ENCODE results near the gene ZFHX2. TPM values are rescaled to one million over a fixed set of nuclear protein-coding genes. Genes with fewer than 3 reads are reported as not detected.

The ZFHX2 gene
- total RNA-seq, 2 experiments from 2014 or later = 1.2 to 1.4 TPM

DNA sequence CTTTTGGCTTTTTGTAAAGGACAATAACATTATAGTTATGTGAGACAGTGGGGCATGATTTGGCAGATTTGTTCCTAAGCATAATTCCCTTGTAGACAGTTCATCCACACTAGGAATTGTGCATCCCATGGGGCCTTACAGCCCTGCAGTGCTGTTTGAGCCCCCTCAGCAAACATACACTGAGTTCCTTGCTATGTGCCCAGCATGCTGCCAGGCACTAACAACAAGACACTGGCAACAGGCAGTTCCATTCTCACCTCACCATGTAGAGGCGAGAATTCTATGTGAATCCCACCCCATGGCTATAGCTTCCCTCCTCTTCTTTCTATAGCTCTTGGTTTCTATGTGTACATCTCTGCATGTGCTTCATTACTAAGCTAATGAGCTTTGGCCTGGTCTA is 6.4 kb upstream of the ZFHX2 start:
- POLR2A ChIA-PET = interaction anchor here (0.7 kb wide), 1 partner anchor 9 kb away, joined by 3 read pairs; no protein-coding TSS in a partner anchor
- peak overlapping the region; percentile 53 for H3K4me3 Mint-ChIP-seq
- no peaks in the 10 kb centered on the region for H3K9me3 Mint-ChIP-seq
- CTCF ChIA-PET = interaction anchor here (1.1 to 11.3 kb wide), 8 partner anchors 9 to 489 kb away, joined by 3 to 223 read pairs (median 21); partner anchors contain the start of genes AP1G2, NGDN and ZFHX2
- DNase-seq = no peak
- peaks cover 42% of the 10 kb centered on the region for H3K4me1 Mint-ChIP-seq (ENCODE audit: low read depth)
- peaks cover 23% of the 10 kb centered on the region for H3K36me3 Mint-ChIP-seq
- intact Hi-C loops (cut with micrococcal nuclease) = loop anchor here (2.0 to 5.0 kb wide), 3 partner anchors 235 to 271 kb away; partner anchors contain the start of genes HOMEZ and PPP1R3E
- H3K27me3 Mint-ChIP-seq = no peaks in the 10 kb centered on the region
- H3K27ac Mint-ChIP-seq = peak overlapping the region; percentile 79

DNA sequence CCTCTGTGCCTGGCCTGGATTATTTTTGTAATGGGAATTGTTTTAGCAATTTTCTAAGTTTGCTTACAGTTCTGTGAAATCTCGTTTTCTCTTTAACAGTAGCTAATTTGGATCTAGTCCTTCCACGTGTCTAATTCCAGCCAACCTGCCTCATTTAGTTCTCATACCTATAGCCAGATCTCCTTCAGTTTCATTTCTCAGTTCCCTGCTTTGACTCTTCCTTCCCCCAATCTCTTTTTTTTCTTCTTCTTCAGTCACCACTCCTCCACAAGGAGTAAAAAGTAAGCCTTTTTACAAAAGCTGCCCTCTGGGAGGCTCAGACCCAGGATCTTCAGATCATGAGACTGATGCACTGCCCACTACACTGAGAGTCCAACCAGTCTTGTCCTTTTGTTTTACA is 6.0 kb upstream of the ZFHX2 start:
- Mint-ChIP-seq H3K4me1 (ENCODE audit: low read depth) (peaks cover 38% of the 10 kb centered on the region), H3K9me3 (no peaks in the 10 kb centered on the region), H3K36me3 (peaks cover 20% of the 10 kb centered on the region), H3K27me3 (no peaks in the 10 kb centered on the region), H3K27ac (peak overlapping the region; percentile 79), H3K4me3 (peak overlapping the region; percentile 53)
- DNase-seq = no peak
- ChIA-PET CTCF (interaction anchor here (1.0 to 11.3 kb wide), 8 partner anchors 9 to 489 kb away, joined by 3 to 223 read pairs (median 21); partner anchors contain the start of genes AP1G2, NGDN and ZFHX2), POLR2A (interaction anchor here (1.3 kb wide), 1 partner anchor 10 kb away, joined by 4 read pairs; the partner anchor contains the start of gene AP1G2)
- intact Hi-C loops (cut with micrococcal nuclease) = loop anchor here (2.0 to 5.0 kb wide), 3 partner anchors 235 to 270 kb away; partner anchors contain the start of genes HOMEZ and PPP1R3E

DNA sequence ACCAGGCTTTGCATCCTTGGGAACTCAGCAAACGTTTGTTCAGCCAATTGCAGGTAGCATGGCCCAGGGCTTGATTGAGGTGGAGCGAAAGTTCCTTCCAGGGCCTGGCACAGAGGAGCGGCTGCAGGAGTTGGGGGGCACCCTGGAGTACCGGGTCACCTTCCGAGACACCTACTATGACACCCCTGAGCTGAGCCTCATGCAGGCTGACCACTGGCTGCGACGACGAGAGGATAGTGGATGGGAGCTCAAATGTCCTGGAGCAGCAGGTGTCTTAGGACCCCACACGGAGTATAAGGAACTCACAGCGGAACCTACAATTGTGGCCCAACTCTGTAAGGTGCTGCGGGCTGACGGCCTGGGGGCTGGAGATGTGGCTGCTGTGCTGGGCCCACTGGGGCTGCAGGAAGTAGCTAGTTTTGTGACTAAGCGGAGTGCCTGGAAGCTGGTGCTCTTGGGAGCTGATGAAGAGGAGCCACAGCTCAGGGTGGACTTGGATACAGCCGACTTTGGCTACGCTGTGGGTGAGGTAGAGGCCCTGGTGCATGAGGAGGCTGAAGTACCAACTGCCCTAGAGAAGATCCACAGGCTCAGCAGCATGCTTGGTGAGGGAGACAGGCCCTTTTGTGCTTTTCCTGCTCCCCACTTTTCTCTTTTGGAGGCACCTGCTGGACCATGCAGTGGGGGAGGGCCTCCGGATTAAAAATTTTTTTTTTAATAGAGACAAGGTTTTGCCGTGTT is 5.3 kb upstream of the ZFHX2 start:
- peak overlapping the region; percentile 93 for H3K27ac Mint-ChIP-seq
- intact Hi-C loops (cut with micrococcal nuclease) = loop anchor here (1.0 to 5.0 kb wide), 4 partner anchors 10 to 270 kb away; partner anchors contain the start of genes AP1G2, HOMEZ and PPP1R3E
- H3K9me3 Mint-ChIP-seq = no peaks in the 10 kb centered on the region
- POLR2A ChIA-PET = interaction anchor here (1.3 kb wide), 1 partner anchor 10 kb away, joined by 4 read pairs; the partner anchor contains the start of gene AP1G2
- CTCF ChIA-PET = interaction anchor here (0.9 to 11.3 kb wide), 5 partner anchors 7 to 79 kb away, joined by 3 to 223 read pairs (median 13); partner anchors contain the start of gene AP1G2
- H3K36me3 Mint-ChIP-seq = peaks cover 18% of the 10 kb centered on the region
- H3K4me3 Mint-ChIP-seq = peak overlapping the region; percentile 90
- DNase-seq = no peak
- H3K27me3 Mint-ChIP-seq = no peaks in the 10 kb centered on the region
- peaks cover 39% of the 10 kb centered on the region for H3K4me1 Mint-ChIP-seq (ENCODE audit: low read depth)

DNA sequence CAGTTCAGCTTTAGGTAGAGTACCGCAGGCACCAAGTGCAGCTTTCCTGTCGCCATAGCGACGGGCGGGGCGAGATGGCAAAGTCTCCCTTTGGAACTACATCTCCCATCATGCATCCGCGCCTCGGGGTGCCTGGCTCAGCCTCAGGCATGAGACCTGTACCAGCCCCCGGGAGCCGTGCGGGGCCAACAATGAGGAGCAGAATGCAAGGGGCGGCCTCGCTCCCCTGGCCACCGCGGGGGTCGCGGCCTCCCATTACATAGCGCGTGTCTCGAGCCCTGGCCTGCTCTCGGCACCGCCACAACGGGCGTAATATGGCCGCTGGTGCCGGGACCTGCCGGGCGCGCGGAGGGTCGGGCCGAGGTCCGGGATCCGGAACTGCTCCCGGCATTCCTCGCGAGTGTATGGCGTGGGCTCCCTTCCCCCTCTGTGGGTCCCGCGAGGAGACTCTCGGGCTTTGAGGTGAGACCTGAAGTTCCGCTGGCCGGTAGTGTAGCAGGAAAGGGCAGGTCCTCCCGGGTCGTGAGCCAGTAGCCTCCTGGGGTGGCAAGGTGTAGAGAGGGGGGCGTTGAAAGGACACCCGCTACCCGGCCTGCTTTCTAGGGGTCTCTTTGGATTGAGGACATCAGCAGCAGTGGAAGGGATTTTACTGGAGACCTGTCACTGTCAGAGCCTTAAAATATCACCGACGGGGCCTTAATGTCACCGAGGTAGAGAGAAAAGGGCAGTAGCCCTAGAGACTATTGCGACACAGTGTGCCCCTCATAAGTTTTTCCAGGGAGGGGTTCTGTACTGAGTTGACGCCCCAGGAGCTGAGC is 4.5 kb upstream of the ZFHX2 start, which contains the start of gene THTPA:
THTPA (plus strand) TSS at position 390 of the 818 bp plus-strand sequence. CDS start 487 bp downstream, outside the sequence.
- Mint-ChIP-seq H3K4me3 (peak within 1 kb of the TSS; percentile 90), H3K4me1 (ENCODE audit: low read depth) (peaks cover 40% of the 10 kb centered on the region), H3K27ac (peak within 1 kb of the TSS; percentile 93), H3K9me3 (no peaks in the 10 kb centered on the region), H3K36me3 (peaks cover 13% of the 10 kb centered on the region), H3K27me3 (no peaks in the 10 kb centered on the region)
- intact Hi-C loops (cut with micrococcal nuclease) = loop anchor here (1.0 to 5.0 kb wide), 5 partner anchors 11 to 269 kb away; partner anchors contain the start of genes AP1G2, HOMEZ, NGDN and PPP1R3E
- CTCF ChIA-PET = interaction anchor here (0.6 to 11.3 kb wide), 5 partner anchors 8 to 233 kb away, joined by 3 to 223 read pairs (median 3); partner anchors contain the start of gene AP1G2
- POLR2A ChIA-PET = interaction anchor here (1.0 to 1.3 kb wide), 2 partner anchors 11 to 234 kb away, joined by 4 read pairs; partner anchors contain the start of gene AP1G2
- peak; percentile 95 for DNase-seq

DNA sequence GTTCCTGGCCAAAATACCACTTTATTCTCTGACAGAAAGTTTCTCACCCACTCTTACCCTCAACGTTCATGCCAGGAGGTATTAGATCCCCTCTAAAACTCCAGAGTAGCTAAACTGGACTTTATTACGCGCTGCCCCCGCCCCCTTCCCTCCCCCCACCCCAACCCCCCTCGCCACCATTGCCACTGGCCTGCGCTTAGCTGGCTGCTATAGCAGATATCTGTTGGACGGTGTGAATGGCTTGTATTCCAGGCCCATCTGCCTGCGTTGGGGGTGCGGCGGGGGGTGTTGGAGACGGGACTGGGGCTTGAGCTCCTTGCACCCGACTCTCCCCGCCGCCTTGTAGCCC is 3.9 kb upstream of the ZFHX2 start:
- Mint-ChIP-seq H3K27ac (peak overlapping the region; percentile 93), H3K4me3 (peak overlapping the region; percentile 90), H3K36me3 (peaks cover 10% of the 10 kb centered on the region), H3K9me3 (no peaks in the 10 kb centered on the region), H3K27me3 (no peaks in the 10 kb centered on the region), H3K4me1 (ENCODE audit: low read depth) (peaks cover 40% of the 10 kb centered on the region)
- CTCF ChIA-PET = interaction anchor here (0.6 to 11.3 kb wide), 3 partner anchors 12 to 232 kb away, joined by 3 to 223 read pairs (median 13); partner anchors contain the start of gene AP1G2
- POLR2A ChIA-PET = interaction anchor here (1.0 kb wide), 1 partner anchor 234 kb away, joined by 4 read pairs; no protein-coding TSS in a partner anchor
- intact Hi-C loops (cut with micrococcal nuclease) = loop anchor here (1.0 to 5.0 kb wide), 3 partner anchors 86 to 268 kb away; partner anchors contain the start of genes HOMEZ, NGDN and PPP1R3E
- DNase-seq = no peak

DNA sequence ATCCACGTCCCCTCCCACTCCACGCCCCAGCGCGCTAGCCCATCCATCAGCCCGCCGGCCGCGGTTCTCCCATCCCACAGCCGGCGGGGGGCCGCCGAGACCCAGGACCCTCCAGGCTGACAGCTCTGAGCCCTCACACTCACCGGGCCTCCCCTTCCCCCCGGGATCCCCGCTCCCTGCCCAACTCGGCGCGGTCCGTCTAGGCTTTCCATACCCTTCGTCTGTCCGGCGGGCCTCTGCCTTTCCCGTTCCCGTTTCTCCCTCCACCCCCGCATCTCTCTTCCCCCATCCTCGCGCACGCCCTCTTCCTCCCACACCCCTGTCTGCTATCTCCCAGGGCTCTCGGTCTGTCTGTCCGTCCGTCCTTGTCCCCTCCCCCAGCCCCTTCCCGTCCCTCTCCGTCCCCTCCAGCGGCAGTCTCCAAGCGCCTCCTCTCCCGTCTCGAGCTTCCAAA is 726 bp downstream of the ZFHX2 start:
- ChIA-PET CTCF (interaction anchor here (1.5 to 8.1 kb wide), 3 partner anchors 9 to 12 kb away, joined by 4 to 63 read pairs (median 5); no protein-coding TSS in a partner anchor), POLR2A (no interaction called here)
- Mint-ChIP-seq H3K27me3 (no peaks in the 10 kb centered on the region), H3K9me3 (no peaks in the 10 kb centered on the region), H3K27ac (no peak overlapping the region), H3K36me3 (no peaks in the 10 kb centered on the region), H3K4me1 (ENCODE audit: low read depth) (peaks cover 8% of the 10 kb centered on the region), H3K4me3 (no peak overlapping the region)
- DNase-seq = no peak
- intact Hi-C loops (cut with micrococcal nuclease) = loop anchor here (1.0 to 2.0 kb wide), 3 partner anchors 16 to 230 kb away; partner anchors contain the start of genes AP1G2, NGDN and PABPN1

DNA sequence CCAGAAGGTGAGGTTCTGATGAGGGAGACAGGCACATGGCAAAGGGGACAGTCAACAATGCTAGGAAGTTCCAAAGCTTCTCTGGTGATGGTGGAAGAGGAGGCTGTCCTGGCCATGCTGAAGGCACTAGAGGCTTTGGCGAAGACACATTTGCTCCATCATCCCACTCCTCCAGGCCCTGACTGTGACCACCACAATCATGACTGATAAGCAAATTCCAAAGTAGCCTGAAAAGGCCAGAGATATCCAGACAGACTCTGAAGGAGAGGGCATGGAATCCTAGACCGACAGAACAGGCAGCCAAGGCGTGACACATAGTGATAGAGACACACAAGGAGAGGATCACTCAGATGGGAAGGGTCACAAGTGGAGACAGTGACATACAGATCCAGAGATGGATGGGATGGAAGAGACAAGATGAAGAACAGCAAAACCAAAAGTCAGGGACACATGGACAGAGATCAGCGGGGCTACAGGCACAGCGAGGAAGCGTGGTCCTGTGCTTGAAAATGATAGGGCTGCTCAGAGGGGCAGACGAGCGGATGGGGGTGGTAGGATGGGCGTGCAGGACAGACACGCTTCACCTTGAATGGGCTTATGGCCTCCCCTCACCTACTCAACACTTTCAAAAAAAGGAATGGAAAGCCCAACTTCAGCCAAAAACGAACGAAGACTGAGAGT is 1.3 kb downstream of the ZFHX2 start:
- H3K9me3 Mint-ChIP-seq = no peaks in the 10 kb centered on the region
- no peaks in the 10 kb centered on the region for H3K36me3 Mint-ChIP-seq
- no peak overlapping the region for H3K4me3 Mint-ChIP-seq
- H3K4me1 Mint-ChIP-seq (ENCODE audit: low read depth) = peaks cover 7% of the 10 kb centered on the region
- ChIA-PET CTCF (interaction anchor here (0.8 to 8.1 kb wide), 4 partner anchors 11 to 72 kb away, joined by 3 to 63 read pairs (median 4); no protein-coding TSS in a partner anchor), POLR2A (no interaction called here)
- DNase-seq = no peak
- H3K27ac Mint-ChIP-seq = no peak overlapping the region
- H3K27me3 Mint-ChIP-seq = no peaks in the 10 kb centered on the region
- intact Hi-C loops (cut with micrococcal nuclease) = loop anchor here (2.0 kb wide), 2 partner anchors 17 to 229 kb away; partner anchors contain the start of genes AP1G2 and PABPN1

DNA sequence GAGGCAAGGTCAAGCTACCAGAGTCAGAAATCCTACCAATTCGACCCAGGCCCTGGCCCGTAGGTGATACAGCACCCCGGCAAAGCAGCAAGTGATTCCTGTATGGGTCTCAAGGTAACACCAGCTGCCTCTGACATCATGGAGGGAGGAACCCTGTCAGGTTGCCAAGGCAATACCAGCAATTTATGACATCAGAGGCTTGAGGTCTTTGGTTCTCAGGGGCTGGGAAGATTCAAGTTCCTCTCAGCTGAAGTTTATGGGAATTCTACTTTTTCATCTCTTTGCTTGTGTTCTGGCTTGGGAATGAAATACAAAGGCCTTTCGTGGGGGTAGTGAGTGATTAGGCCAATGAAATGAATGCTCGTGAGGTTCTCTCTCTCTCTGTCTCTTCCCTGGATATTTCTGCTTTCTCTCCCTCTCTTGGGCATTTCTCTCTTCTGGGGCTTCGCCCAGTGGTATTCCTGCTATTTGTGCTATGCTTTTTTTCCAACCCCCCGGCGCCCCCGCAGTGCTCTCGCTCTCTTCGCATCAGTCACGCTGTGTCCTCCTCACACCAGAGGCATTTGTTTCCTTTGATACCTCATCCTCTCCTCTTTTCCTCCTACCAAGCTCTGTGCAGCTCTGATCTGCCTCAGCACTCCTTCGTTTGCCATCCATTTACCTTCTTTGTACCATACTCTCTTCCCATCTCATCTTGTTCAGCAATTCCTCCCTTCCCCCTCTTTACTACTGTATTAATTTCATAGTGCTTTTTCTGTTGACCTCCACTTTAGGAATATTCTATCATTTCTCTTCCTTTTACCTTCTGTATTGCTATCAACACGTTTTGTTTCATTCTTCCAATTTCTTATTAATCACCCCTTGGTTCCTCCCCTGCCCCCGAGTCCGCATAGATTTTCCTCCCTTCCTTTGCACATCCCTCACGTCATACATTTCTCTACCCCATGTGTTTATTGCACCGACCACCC is 2.9 kb downstream of the ZFHX2 start:
- H3K36me3 Mint-ChIP-seq = no peaks in the 10 kb centered on the region
- H3K4me3 Mint-ChIP-seq = no peak overlapping the region
- ChIA-PET POLR2A (no interaction called here), CTCF (interaction anchor here (0.7 to 8.1 kb wide), 4 partner anchors 10 to 70 kb away, joined by 3 to 63 read pairs (median 6); no protein-coding TSS in a partner anchor)
- intact Hi-C loops (cut with micrococcal nuclease) = no loop called here
- no peaks in the 10 kb centered on the region for H3K9me3 Mint-ChIP-seq
- no peaks in the 10 kb centered on the region for H3K27me3 Mint-ChIP-seq
- H3K4me1 Mint-ChIP-seq (ENCODE audit: low read depth) = peaks cover 2% of the 10 kb centered on the region
- no peak overlapping the region for H3K27ac Mint-ChIP-seq
- DNase-seq = no peak

DNA sequence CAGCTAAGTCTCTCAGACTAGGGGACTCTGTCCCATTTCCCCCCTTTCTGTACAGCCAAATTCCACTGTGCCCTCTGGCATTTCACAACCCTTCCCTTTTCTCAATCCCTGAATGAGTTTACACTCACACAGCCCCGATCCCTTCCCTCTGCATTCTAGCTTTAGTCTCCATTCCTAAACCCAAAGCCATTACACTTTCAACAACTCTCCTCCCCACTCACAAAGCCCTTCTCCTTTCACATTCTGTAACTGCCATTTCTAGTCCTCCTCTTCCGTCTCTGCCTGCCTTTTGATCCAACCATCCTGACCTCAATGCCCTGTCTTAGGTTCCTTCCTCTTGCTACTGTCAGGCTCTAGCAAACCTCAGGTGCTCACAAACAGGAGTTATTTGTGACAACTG is 3.6 kb downstream of the ZFHX2 start:
- Mint-ChIP-seq H3K27ac (no peak overlapping the region), H3K36me3 (no peaks in the 10 kb centered on the region), H3K4me3 (no peak overlapping the region), H3K4me1 (ENCODE audit: low read depth) (peaks cover 2% of the 10 kb centered on the region), H3K9me3 (no peaks in the 10 kb centered on the region), H3K27me3 (no peaks in the 10 kb centered on the region)
- intact Hi-C loops (cut with micrococcal nuclease) = no loop called here
- ChIA-PET CTCF (interaction anchor here (0.7 to 8.1 kb wide), 3 partner anchors 9 to 69 kb away, joined by 3 to 63 read pairs (median 9); no protein-coding TSS in a partner anchor), POLR2A (no interaction called here)
- DNase-seq = no peak
